K562 (cell line): Measurements from ENCODE around the gene DNAJB1. TPM values are rescaled to one million over a fixed set of nuclear protein-coding genes. Genes with fewer than 3 reads are reported as not detected.

Experiments
- ARHGAP35 ChIP-seq: fragments of 450-650 bp; IDR thresholded peaks from 2 replicates; pipeline ENCODE4 v1.6.1; 2018; ENCODE audit not compliant: partially characterized antibody
- ATF3 ChIP-seq, 2 experiments: fragments of 450-650 bp in 1 of 2; sonication (generic) in 1 of 2; formaldehyde crosslinking in 1 of 2; IDR thresholded peaks in 1 of 2; conservative IDR thresholded peaks in 1 of 2; 2 replicates each; pipeline versions ENCODE4 v1.6.1 to v1.8.1; 2016 to 2023; ENCODE audit warnings: mild to moderate bottlenecking in 2 of 2, moderate library complexity in 2 of 2, inconsistent platforms in 1 of 2, missing genetic modification reagents in 1 of 2
- ATF4 ChIP-seq: fragments of 450-650 bp; formaldehyde crosslinking; IDR thresholded peaks from 2 replicates; pipeline ENCODE4 v1.4.0; 2022; ENCODE audit warnings: mild to moderate bottlenecking, moderate library complexity
- CHCHD3 ChIP-seq: fragments of 250-450 bp; sonication (Bioruptor Pico); IDR thresholded peaks from 2 replicates; pipeline ENCODE4 v2.1.2; 2022; ENCODE audit warnings: mild to moderate bottlenecking
- CREBBP ChIP-seq: IDR thresholded peaks from one replicate; pipeline ENCODE4 v1.6.1; 2012; ENCODE audit warnings: low read depth, mild to moderate bottlenecking, control low read depth, inconsistent platforms, low read length
- DMBX1 ChIP-seq: fragments of 250-450 bp; sonication (Bioruptor Pico); IDR thresholded peaks from 2 replicates; pipeline ENCODE4 v1.8.0; 2022; ENCODE audit warnings: inconsistent platforms, mild to moderate bottlenecking, moderate library complexity, borderline replicate concordance
- HNRNPH1 ChIP-seq: fragments of 200-400 bp; formaldehyde crosslinking; optimal IDR thresholded peaks from 2 replicates; pipeline ENCODE3; 2017; ENCODE audit warnings: low read depth, mild to moderate bottlenecking, low read length, moderate library complexity
- L3MBTL2 ChIP-seq: fragments of 450-650 bp; IDR thresholded peaks from 2 replicates; pipeline ENCODE4 v1.6.1; 2016; ENCODE audit warnings: mild to moderate bottlenecking, moderate library complexity
- SMAD4 ChIP-seq: fragments of 250-450 bp; sonication (Bioruptor Pico); conservative IDR thresholded peaks from 2 replicates; pipeline ENCODE4 v1.8.0; 2021; ENCODE audit warnings: inconsistent platforms, mild to moderate bottlenecking, moderate library complexity
- TEAD2 ChIP-seq: fragments of 450-650 bp; IDR thresholded peaks from 2 replicates; pipeline ENCODE4 v1.6.1; 2016; ENCODE audit warnings: missing genetic modification characterization, control low read depth, missing compliant biosample characterization
- TGIF2 ChIP-seq: sonication (generic); formaldehyde crosslinking; IDR thresholded peaks from 2 replicates; pipeline ENCODE4 v1.8.1; 2022; ENCODE audit warnings: mild to moderate bottlenecking, missing genetic modification reagents, moderate library complexity
- ZBTB1 ChIP-seq: sonication (generic); formaldehyde crosslinking; IDR thresholded peaks from 2 replicates; pipeline ENCODE4 v1.8.1; 2023; ENCODE audit warnings: missing genetic modification reagents, low read depth, mild to moderate bottlenecking, borderline replicate concordance
- polyA plus RNA-seq, 8 experiments: library from polyadenylated mRNA; depleted of rRNA in 4 of 8; stranded (reverse) in 5 of 8; unstranded in 3 of 8; fragments of >200 nt; fragmentation: Nextera tagmentation in 2 of 8; fragmentation: Illumina TruSeq in 1 of 8; extraction: Ambion mirVana in 2 of 8; extraction: Trizol in 1 of 8; gene quantifications; 2 replicates each; pipeline versions ENCODE4 v1.2.1 to v1.2.3, GENCODE V29; 2011 to 2014; ENCODE audit warnings: inconsistent platforms in 1 of 8, missing spikeins in 1 of 8
- total RNA-seq, 7 experiments: library from RNA; depleted of rRNA in 6 of 7; stranded (reverse); fragments of >200 nt in 6 of 7; fragmentation: Illumina TruSeq in 2 of 7; extraction: Trizol in 2 of 7; gene quantifications; 2 replicates each; pipeline versions ENCODE4 v1.2.1 to v1.2.3, GENCODE V29; 2011 to 2021; ENCODE audit warnings: low replicate concordance in 1 of 7
- TF ChIP-seq, protein P1 (sequence below): fragments of 250-450 bp; sonication (Bioruptor Pico); IDR thresholded peaks from 2 replicates; pipeline ENCODE4 v1.8.0; 2021; ENCODE audit warnings: mild to moderate bottlenecking, moderate library complexity
- TF ChIP-seq, protein P2 (sequence below), 2 experiments: fragments of 450-650 bp; IDR thresholded peaks; 2 replicates each; pipeline ENCODE4 v1.6.1; 2016; ENCODE audit warnings: mild to moderate bottlenecking in 2 of 2, borderline replicate concordance in 1 of 2, low read depth in 1 of 2, moderate library complexity in 1 of 2

The DNAJB1 gene
- total and polyA plus RNA-seq, 9 of the 15 experiments (the other 6 are each of a cell fraction or from before 2014, with no cell fraction given): 13.2 to 113 (median 62.1) TPM

GRCh38 chr19:14510311-14511228 is 7.6 kb downstream of the DNAJB1 start (continued):
- no peak for TF ChIP-seq DMBX1 (CRISPR knock-in tag)
- TF ChIP-seq ATF3 (IDR thresholded peaks at IDR 0.05): peak; percentile 89
- no peak for TF ChIP-seq ATF3 (CRISPR knock-in tag; conservative IDR thresholded peaks at IDR 0.05)
- no peak for TF ChIP-seq CHCHD3
- no peak for TF ChIP-seq ARHGAP35
- no peak for TF ChIP-seq ATF4
- TF ChIP-seq, protein P1, sequence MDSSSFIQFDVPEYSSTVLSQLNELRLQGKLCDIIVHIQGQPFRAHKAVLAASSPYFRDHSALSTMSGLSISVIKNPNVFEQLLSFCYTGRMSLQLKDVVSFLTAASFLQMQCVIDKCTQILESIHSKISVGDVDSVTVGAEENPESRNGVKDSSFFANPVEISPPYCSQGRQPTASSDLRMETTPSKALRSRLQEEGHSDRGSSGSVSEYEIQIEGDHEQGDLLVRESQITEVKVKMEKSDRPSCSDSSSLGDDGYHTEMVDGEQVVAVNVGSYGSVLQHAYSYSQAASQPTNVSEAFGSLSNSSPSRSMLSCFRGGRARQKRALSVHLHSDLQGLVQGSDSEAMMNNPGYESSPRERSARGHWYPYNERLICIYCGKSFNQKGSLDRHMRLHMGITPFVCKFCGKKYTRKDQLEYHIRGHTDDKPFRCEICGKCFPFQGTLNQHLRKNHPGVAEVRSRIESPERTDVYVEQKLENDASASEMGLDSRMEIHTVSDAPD (CRISPR knock-in tag): no peak
- no peak for TF ChIP-seq TEAD2 (tag)
- TF ChIP-seq HNRNPH1: no peak
- TF ChIP-seq, protein P2, sequence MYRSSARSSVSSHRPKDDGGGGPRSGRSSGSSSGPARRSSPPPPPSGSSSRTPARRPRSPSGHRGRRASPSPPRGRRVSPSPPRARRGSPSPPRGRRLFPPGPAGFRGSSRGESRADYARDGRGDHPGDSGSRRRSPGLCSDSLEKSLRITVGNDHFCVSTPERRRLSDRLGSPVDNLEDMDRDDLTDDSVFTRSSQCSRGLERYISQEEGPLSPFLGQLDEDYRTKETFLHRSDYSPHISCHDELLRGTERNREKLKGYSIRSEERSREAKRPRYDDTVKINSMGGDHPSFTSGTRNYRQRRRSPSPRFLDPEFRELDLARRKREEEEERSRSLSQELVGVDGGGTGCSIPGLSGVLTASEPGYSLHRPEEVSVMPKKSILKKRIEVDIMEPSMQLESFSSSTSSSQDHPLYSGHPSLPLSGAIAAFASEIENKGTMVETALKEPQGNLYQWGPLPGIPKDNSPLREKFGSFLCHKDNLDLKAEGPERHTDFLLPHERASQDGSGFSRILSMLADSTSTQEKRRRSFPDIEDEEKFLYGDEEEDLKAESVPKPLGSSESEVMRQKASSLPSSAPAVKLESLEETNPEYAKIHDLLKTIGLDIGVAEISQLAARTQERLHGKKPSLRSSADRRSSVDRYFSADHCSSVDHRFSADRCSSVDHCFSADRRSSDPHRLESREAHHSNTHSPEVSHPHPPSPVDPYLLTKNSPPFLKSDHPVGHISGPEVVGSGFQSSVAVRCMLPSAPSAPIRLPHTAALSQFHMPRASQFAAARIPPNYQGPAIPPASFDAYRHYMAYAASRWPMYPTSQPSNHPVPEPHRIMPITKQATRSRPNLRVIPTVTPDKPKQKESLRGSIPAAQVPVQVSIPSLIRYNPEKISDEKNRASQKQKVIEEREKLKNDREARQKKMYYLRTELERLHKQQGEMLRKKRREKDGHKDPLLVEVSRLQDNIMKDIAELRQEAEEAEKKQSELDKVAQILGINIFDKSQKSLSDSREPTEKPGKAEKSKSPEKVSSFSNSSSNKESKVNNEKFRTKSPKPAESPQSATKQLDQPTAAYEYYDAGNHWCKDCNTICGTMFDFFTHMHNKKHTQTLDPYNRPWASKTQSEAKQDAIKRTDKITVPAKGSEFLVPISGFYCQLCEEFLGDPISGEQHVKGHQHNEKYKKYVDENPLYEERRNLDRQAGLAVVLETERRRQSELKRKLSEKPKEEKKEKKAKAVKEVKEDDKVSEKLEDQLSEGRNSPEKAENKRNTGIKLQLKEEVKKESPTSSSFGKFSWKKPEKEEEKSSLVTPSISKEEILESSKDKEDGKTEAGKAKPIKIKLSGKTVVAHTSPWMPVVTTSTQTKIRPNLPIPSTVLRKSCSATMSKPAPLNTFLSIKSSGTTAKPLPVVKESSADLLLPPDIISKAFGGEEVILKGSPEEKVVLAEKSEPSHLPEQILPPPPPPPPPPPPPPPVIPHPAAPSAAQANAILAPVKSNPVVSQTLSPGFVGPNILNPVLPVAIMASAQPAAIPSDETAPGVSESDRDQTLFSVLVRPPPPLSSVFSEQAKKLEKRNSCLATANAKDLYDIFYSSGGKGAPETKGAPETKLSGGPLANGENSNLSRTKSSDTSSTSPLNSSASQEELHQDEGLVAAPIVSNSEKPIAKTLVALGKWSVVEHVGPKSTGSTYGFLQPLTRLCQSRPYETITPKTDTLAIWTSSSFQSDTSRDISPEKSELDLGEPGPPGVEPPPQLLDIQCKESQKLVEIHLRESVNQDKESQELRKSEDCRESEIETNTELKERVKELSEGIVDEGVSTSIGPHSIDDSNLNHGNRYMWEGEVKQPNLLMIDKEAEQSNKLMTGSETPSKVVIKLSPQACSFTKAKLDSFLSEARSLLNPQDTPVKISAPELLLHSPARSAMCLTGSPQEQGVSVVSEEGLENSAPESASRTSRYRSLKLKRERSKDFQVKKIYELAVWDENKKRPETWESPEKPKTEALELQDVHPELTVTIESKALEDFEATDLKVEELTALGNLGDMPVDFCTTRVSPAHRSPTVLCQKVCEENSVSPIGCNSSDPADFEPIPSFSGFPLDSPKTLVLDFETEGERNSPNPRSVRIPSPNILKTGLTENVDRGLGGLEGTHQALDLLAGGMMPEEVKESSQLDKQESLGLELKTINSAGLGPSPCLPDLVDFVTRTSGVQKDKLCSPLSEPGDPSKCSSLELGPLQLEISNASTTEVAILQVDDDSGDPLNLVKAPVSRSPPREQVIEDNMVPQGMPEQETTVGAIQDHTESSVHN (IDR thresholded peaks at IDR 0.05; ENCODE audit: borderline replicate concordance in 1 of 2, low read depth in 1 of 2): peak in 1 of 2 experiments; percentile 67; a peak in 2 of 4 replicates
- no peak for TF ChIP-seq TGIF2 (CRISPR knock-in tag)
- 0 out of 2 replicates have a peak, but pooled peaks have one; percentile 54 for TF ChIP-seq SMAD4 (CRISPR knock-in tag)
- TF ChIP-seq CREBBP: no peak
- TF ChIP-seq ZBTB1 (CRISPR knock-in tag): no peak
- TF ChIP-seq L3MBTL2: no peak
